LNCAP (cell line): ENCODE data around the gene UBE2H.

Source experiments
- CTCF ChIP-seq: fragments of 450-650 bp; IDR thresholded peaks from 2 replicates; pipeline ENCODE4 v1.5.1; 2017; ENCODE audit warnings: mild to moderate bottlenecking

The UBE2H gene

GRCh38 chr7:129801882-129802281, 150.9 kb downstream of the UBE2H start:
- TF ChIP-seq CTCF, result no peak

GRCh38 chr7:129800901-129801300, 151.9 kb downstream of the UBE2H start:
- no peak for TF ChIP-seq CTCF

- TF ChIP-seq CTCF, result no peak
Measured at GRCh38 chr7:129799350-129799955, 153.3 kb downstream of the UBE2H start.

GRCh38 chr7:129798616-129799349, 154.0 kb downstream of the UBE2H start:
- no peak for TF ChIP-seq CTCF

GRCh38 chr7:129797214-129797789, 155.5 kb downstream of the UBE2H start:
- TF ChIP-seq CTCF, result no peak

GRCh38 chr7:129796186-129796775, 156.5 kb downstream of the UBE2H start:
- no peak for TF ChIP-seq CTCF

GRCh38 chr7:129793506-129794310, 159.1 kb downstream of the UBE2H start:
- no peak for TF ChIP-seq CTCF
